Adrenal gland (tissue), 12 donors: Measurements from ENCODE around the gene GET3. TPM values are rescaled to one million over a fixed set of nuclear protein-coding genes. Genes with fewer than 3 reads are reported as not detected.

ENCODE experiments used
- DNase-seq, 7 donors: peaks; one replicate each; pipeline ENCODE4 v3.0.0-alpha.2; 2019 to 2020
- H3K27ac ChIP-seq, 5 donors: fragments of 200-600 bp; sonication (generic) in 4 of 5; 1 replicate in 3 of 5; 2 replicates in 2 of 5; pipeline versions ENCODE4 v1.5.1 to v1.8.0; 2016 to 2020; ENCODE audit warnings: mild to moderate bottlenecking in 1 of 5
- H3K27me3 ChIP-seq: fragments of 200-600 bp; 2 replicates; pipeline ENCODE4 v1.8.0; 2021
- H3K36me3 ChIP-seq, 2 donors: fragments of 200-600 bp; replicated peaks in 1 of 2; 1 replicate in 1 of 2; 2 replicates in 1 of 2; pipeline versions ENCODE4 v1.5.1 to v1.8.0; 2018 to 2022
- H3K4me1 ChIP-seq, 2 donors: fragments of 200-600 bp; replicated peaks in 1 of 2; 1 replicate in 1 of 2; 2 replicates in 1 of 2; pipeline versions ENCODE4 v1.5.1 to v1.8.0; 2018 to 2021
- H3K4me3 ChIP-seq, 4 donors: fragments of 200-600 bp; sonication (generic) in 3 of 4; one replicate each; pipeline ENCODE4 v1.5.1; 2016 to 2018
- H3K9me3 ChIP-seq, 3 donors: fragments of 200-600 bp; sonication (generic) in 1 of 3; replicated peaks in 1 of 3; 1 replicate in 2 of 3; 2 replicates in 1 of 3; pipeline versions ENCODE4 v1.5.1 to v1.8.0; 2016 to 2021
- POLR2A ChIP-seq, 2 donors: fragments of 450-650 bp; IDR thresholded peaks; one replicate each; pipeline ENCODE4 v1.6.1; 2017; ENCODE audit warnings: antibody characterized with exemption in 2 of 2, mild to moderate bottlenecking in 2 of 2, moderate library complexity in 1 of 2
- WGBS, 4 donors: extraction: QIAGEN DNeasy Blood & Tissue Kit in 2 of 4; methylation state at CpG; one replicate each; pipeline versions ENCODE4 v1.1.5 to v1.1.7; 2013 to 2017; 5-methylcytosine and 5-hydroxymethylcytosine counted together
- intact Hi-C, 2 donors: fragments of 100-400 bp; cut with DNase I; formaldehyde crosslinking; loops; one replicate each; pipeline versions ENCODE4 v1.14.1 to v1.15.0; 2022 to 2023
- polyA plus RNA-seq, 3 donors: library from polyadenylated mRNA; stranded (reverse); fragments of 200-250 nt in 2 of 3; fragments of 350-450 nt in 1 of 3; fragmentation: Illumina TruSeq in 1 of 3; extraction: RNeasy Lipid Tissue Mini Kit (QIAGEN cat#74804) in 1 of 3; gene quantifications; one replicate each; pipeline ENCODE4 v1.2.3, GENCODE V29; 2013 to 2014
- total RNA-seq, 9 donors: library from RNA; depleted of rRNA in 4 of 9; stranded (reverse); fragments of >200 nt in 4 of 9; fragments of 120-200 nt in 1 of 9; fragmentation: NEBNext Ultra II Directional in 1 of 9; extraction: Animal tissue kit (Norgen Biotek cat#: 25700) in 1 of 9; gene quantifications; one replicate each; pipeline versions ENCODE4 v1.1.0 to v1.2.4, GENCODE V29; 2013 to 2023
- TF ChIP-seq, protein P1 (sequence below), 6 experiments: fragments of 450-650 bp in 4 of 6; fragments of 200-600 bp in 2 of 6; sonication (generic) in 1 of 6; IDR thresholded peaks; 1 replicate in 5 of 6; 2 replicates in 1 of 6; pipeline versions ENCODE4 v1.5.1 to v1.8.0; 2016 to 2021; ENCODE audit warnings: antibody characterized with exemption in 6 of 6, mild to moderate bottlenecking in 2 of 6, moderate library complexity in 1 of 6
- donor health status: healthy with polysubstance abuse.
- donor health status: Bipolar disorder and iron deficiency.
- donor health status: DM: yes; HTN: yes; CAD: no.
- donor health status: DM: no; HTN: no; CAD: no.
- donor health status: DM: no; HTN: no; CAD: no.
- donor health status: DM: yes; HTN: yes; CAD: no.

Gene GET3
- total and polyA plus RNA-seq, 12 donors = 50.3 to 97.7 (median 81.8) TPM

- intact Hi-C loops = loop anchor here (5.0 to 10.0 kb wide), 4 partner anchors 33 to 80 kb away; partner anchors contain the start of genes PRDX2 (in 1 of the 2) and THSD8 (in 1 of the 2)
- 92 to 99% (median 97%) methylated on average over 10 to 16 of the region's 16 CpGs for WGBS, 4 donors
- H3K36me3 ChIP-seq = peaks cover 0 to 12% of the 10 kb centered on the region in 2 donors
These were observed 27.4 kb downstream of the GET3 start for GRCh38 chr19:12764698-12765097.

GRCh38 chr19:12766051-12766521 is 28.8 kb downstream of the GET3 start:
- WGBS, 4 donors = 2 to 61% (median 27%) methylated on average over 9 to 30 of the region's 30 CpGs

More at GRCh38 chr19:12764698-12765097, 27.4 kb downstream of the GET3 start:
- no peak for DNase-seq
- H3K27me3 ChIP-seq = no peaks in the 10 kb centered on the region
- TF ChIP-seq, protein P1, sequence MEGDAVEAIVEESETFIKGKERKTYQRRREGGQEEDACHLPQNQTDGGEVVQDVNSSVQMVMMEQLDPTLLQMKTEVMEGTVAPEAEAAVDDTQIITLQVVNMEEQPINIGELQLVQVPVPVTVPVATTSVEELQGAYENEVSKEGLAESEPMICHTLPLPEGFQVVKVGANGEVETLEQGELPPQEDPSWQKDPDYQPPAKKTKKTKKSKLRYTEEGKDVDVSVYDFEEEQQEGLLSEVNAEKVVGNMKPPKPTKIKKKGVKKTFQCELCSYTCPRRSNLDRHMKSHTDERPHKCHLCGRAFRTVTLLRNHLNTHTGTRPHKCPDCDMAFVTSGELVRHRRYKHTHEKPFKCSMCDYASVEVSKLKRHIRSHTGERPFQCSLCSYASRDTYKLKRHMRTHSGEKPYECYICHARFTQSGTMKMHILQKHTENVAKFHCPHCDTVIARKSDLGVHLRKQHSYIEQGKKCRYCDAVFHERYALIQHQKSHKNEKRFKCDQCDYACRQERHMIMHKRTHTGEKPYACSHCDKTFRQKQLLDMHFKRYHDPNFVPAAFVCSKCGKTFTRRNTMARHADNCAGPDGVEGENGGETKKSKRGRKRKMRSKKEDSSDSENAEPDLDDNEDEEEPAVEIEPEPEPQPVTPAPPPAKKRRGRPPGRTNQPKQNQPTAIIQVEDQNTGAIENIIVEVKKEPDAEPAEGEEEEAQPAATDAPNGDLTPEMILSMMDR (IDR thresholded peaks at IDR 0.05) = no peak
- no peak for TF ChIP-seq POLR2A (IDR thresholded peaks at IDR 0.05)
- no peak overlapping the region for H3K4me3 ChIP-seq
- no peaks in the 10 kb centered on the region for H3K4me1 ChIP-seq
- H3K9me3 ChIP-seq = no peaks in the 10 kb centered on the region
- H3K27ac ChIP-seq = no peak overlapping the region

GRCh38 chr19:12767150-12767549 is 29.9 kb downstream of the GET3 start:
- Histone ChIP-seq H3K27ac (no peak overlapping the region), H3K4me3 (no peak overlapping the region), H3K9me3 (no peaks in the 10 kb centered on the region), H3K36me3 (peaks cover 0 to 12% of the 10 kb centered on the region in 2 donors), H3K27me3 (no peaks in the 10 kb centered on the region), H3K4me1 (no peaks in the 10 kb centered on the region)
- DNase-seq = no peak
- no peak for TF ChIP-seq POLR2A (IDR thresholded peaks at IDR 0.05)
- TF ChIP-seq, protein P1 (IDR thresholded peaks at IDR 0.05) = no peak
- intact Hi-C loops = loop anchor here (5.0 to 10.0 kb wide), 3 partner anchors 35 to 78 kb away; partner anchors contain the start of genes PRDX2 (in 1 of the 2) and THSD8 (in 1 of the 2)
- 90 to 100% (median 92%) methylated on average over 2 to 11 of the region's 11 CpGs for WGBS, 4 donors

More at GRCh38 chr19:12766051-12766521, 28.8 kb downstream of the GET3 start:
- TF ChIP-seq POLR2A (IDR thresholded peaks at IDR 0.05) = peak in 1 of 2 donors; percentile 47
- TF ChIP-seq, protein P1 (IDR thresholded peaks at IDR 0.05) = peak; percentile 60 to 95 (median 82)
- H3K36me3 ChIP-seq = peaks cover 0 to 12% of the 10 kb centered on the region in 2 donors
- no peaks in the 10 kb centered on the region for H3K4me1 ChIP-seq
- peak; percentile 75 to 92 (median 86) for DNase-seq
- intact Hi-C loops = loop anchor here (5.0 to 10.0 kb wide), 3 partner anchors 36 to 79 kb away; partner anchors contain the start of genes PRDX2 (in 1 of the 2) and THSD8 (in 1 of the 2)
- no peaks in the 10 kb centered on the region for H3K27me3 ChIP-seq
- peak overlapping the region in 2 of 5 donors; percentile 54 to 72 for H3K27ac ChIP-seq
- no peaks in the 10 kb centered on the region for H3K9me3 ChIP-seq
- H3K4me3 ChIP-seq = peak overlapping the region in 1 of 4 donors; percentile 60

GRCh38 chr19:12767666-12768065 is 30.4 kb downstream of the GET3 start:
- TF ChIP-seq, protein P1 (IDR thresholded peaks at IDR 0.05) = no peak
- TF ChIP-seq POLR2A (IDR thresholded peaks at IDR 0.05) = no peak
- no peaks in the 10 kb centered on the region for H3K4me1 ChIP-seq
- 95 to 98% (median 98%) methylated on average over 6 to 15 of the region's 15 CpGs for WGBS, 4 donors
- H3K27me3 ChIP-seq = no peaks in the 10 kb centered on the region
- no peak for DNase-seq
- no peak overlapping the region for H3K27ac ChIP-seq
- H3K4me3 ChIP-seq = no peak overlapping the region
- H3K36me3 ChIP-seq = peaks cover 0 to 12% of the 10 kb centered on the region in 2 donors
- H3K9me3 ChIP-seq = no peaks in the 10 kb centered on the region
- intact Hi-C loops = loop anchor here (5.0 to 10.0 kb wide), 3 partner anchors 35 to 77 kb away; partner anchors contain the start of genes PRDX2 (in 1 of the 2) and THSD8 (in 1 of the 2)
